ENCODE results near the gene PRSS35. TPM values are rescaled to one million over a fixed set of nuclear protein-coding genes. Genes with fewer than 3 reads are reported as not detected.
A peak's percentile ranks its signal among the peaks of the same experiment; 100 is the strongest.

The PRSS35 gene
- total and polyA plus RNA-seq, 8 donors = 0.86 to 93.0 (median 44.8) TPM

- H3K4me3 ChIP-seq = no peak overlapping the region
- peaks cover 0 to 3% of the 10 kb centered on the region in 2 donors for H3K4me1 ChIP-seq
- no peak for TF ChIP-seq CTCF (IDR thresholded peaks at IDR 0.05)
- intact Hi-C loops (cut with DNase I) = no loop called here
- no peak overlapping the region for H3K27ac ChIP-seq
- no peaks in the 10 kb centered on the region for H3K27me3 ChIP-seq
- DNase-seq (no peak), ATAC-seq (no peak)
- no peaks in the 10 kb centered on the region for H3K36me3 ChIP-seq
- H3K9me3 ChIP-seq = no peaks in the 10 kb centered on the region
These were observed 46.0 kb upstream of the PRSS35 start for GRCh38 chr6:83466328-83466727.

DNA sequence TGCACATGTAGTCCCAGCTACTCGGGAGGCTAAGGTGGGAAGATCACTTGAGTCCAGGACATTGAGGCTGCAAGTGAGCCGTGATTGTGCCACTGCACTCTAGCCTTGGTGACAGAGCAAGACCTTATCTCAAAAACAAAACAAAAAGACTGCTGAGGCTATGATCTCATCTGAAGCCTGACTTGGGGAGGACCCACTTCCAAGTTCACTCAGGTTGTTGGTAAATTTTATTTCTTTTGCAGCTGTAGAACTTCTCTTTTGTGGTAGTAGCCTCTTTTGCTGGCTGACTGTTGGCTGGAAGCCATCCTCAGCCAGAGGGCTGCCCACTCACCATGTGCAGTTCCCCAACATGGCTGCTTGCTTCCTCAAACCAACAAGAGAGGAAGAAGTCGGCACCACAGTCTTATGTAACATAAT, 44.7 kb upstream of the PRSS35 start:
- ATAC-seq (peak; percentile 79), DNase-seq (peak in 1 of 4 donors; percentile 81)
- Histone ChIP-seq H3K9me3 (no peaks in the 10 kb centered on the region), H3K27ac (peak overlapping the region in 1 of 2 donors; percentile 57), H3K27me3 (no peaks in the 10 kb centered on the region), H3K4me1 (peaks cover 0 to 3% of the 10 kb centered on the region in 2 donors), H3K4me3 (no peak overlapping the region), H3K36me3 (no peaks in the 10 kb centered on the region)
- no peak for TF ChIP-seq CTCF (IDR thresholded peaks at IDR 0.05)
- intact Hi-C loops (cut with DNase I) = no loop called here

DNA sequence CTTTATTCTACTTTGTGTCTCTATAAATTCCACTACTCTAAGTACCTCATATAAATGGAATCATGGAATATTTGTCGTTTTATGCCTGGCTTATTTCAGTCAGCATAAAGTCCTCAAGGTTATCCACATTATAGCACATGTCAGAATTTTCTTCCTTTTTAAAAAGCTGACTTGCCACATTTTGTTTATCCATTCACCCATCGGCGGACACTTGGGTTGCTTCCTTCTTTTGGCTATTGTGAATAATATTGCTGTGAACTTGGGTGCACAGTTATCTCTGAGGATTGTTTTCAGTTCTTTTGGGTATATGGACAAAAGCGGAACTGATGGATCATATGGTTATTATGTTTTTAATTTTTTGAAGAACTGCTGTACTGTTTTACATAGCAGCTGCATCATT, 42.3 kb upstream of the PRSS35 start:
- Histone ChIP-seq H3K27me3 (no peaks in the 10 kb centered on the region), H3K9me3 (no peaks in the 10 kb centered on the region), H3K4me1 (peaks cover 0 to 3% of the 10 kb centered on the region in 2 donors), H3K36me3 (no peaks in the 10 kb centered on the region), H3K27ac (no peak overlapping the region), H3K4me3 (no peak overlapping the region)
- TF ChIP-seq CTCF (IDR thresholded peaks at IDR 0.05) = no peak
- DNase-seq (no peak), ATAC-seq (no peak)
- intact Hi-C loops (cut with DNase I) = no loop called here

DNA sequence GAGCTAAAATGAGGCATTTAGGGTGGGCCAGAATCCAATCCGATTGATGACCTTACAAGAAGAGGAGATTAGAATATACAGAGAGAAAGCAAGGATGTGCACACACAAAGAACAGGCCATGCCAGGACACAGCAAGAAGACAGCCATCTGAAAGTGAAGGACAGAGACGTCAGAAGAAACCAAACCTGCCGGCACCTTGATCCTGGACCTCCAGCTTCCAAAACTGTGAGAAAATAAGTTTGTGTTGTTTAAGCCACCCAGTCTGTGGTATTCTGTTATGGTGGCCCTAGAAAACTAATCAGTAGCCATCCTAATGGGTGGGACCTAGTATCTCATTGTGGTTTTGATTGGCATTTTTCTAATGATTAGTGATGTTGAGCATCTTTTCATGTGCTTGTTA, 41.7 kb upstream of the PRSS35 start:
- Histone ChIP-seq H3K4me3 (no peak overlapping the region), H3K27ac (no peak overlapping the region), H3K27me3 (no peaks in the 10 kb centered on the region), H3K4me1 (peaks cover 0 to 3% of the 10 kb centered on the region in 2 donors), H3K9me3 (no peaks in the 10 kb centered on the region), H3K36me3 (no peaks in the 10 kb centered on the region)
- no peak for TF ChIP-seq CTCF (IDR thresholded peaks at IDR 0.05)
- ATAC-seq (no peak), DNase-seq (no peak)
- intact Hi-C loops (cut with DNase I) = no loop called here

DNA sequence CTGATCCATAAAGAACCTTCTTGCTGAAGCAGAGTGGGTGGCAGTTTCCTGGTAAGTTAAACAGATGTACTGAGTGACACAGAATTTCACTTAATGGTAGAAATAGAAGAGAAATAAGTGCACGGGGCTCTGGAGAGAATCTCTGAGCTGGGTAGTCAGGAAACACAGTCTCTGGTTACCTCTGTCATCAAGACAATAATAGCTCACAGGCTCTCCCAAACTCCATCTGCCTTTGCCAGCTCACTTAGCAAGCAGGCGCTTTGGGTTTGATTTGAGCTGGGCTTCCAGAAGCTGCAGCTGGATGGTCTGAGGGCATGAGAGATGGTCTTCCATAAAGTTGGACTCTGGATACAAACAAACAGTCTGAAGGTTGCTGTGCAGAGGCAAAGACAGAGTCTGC, 39.6 kb upstream of the PRSS35 start:
- no peaks in the 10 kb centered on the region for H3K27me3 ChIP-seq
- H3K4me3 ChIP-seq = no peak overlapping the region
- H3K36me3 ChIP-seq = no peaks in the 10 kb centered on the region
- DNase-seq (no peak), ATAC-seq (no peak)
- TF ChIP-seq CTCF (IDR thresholded peaks at IDR 0.05) = no peak
- no peak overlapping the region for H3K27ac ChIP-seq
- intact Hi-C loops (cut with DNase I) = no loop called here
- H3K4me1 ChIP-seq = peaks cover 0 to 3% of the 10 kb centered on the region in 2 donors
- no peaks in the 10 kb centered on the region for H3K9me3 ChIP-seq
